ENCODE results near the gene AMOTL1.

The AMOTL1 gene, protein sequence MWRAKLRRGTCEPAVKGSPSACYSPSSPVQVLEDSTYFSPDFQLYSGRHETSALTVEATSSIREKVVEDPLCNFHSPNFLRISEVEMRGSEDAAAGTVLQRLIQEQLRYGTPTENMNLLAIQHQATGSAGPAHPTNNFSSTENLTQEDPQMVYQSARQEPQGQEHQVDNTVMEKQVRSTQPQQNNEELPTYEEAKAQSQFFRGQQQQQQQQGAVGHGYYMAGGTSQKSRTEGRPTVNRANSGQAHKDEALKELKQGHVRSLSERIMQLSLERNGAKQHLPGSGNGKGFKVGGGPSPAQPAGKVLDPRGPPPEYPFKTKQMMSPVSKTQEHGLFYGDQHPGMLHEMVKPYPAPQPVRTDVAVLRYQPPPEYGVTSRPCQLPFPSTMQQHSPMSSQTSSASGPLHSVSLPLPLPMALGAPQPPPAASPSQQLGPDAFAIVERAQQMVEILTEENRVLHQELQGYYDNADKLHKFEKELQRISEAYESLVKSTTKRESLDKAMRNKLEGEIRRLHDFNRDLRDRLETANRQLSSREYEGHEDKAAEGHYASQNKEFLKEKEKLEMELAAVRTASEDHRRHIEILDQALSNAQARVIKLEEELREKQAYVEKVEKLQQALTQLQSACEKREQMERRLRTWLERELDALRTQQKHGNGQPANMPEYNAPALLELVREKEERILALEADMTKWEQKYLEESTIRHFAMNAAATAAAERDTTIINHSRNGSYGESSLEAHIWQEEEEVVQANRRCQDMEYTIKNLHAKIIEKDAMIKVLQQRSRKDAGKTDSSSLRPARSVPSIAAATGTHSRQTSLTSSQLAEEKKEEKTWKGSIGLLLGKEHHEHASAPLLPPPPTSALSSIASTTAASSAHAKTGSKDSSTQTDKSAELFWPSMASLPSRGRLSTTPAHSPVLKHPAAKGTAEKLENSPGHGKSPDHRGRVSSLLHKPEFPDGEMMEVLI

DNA sequence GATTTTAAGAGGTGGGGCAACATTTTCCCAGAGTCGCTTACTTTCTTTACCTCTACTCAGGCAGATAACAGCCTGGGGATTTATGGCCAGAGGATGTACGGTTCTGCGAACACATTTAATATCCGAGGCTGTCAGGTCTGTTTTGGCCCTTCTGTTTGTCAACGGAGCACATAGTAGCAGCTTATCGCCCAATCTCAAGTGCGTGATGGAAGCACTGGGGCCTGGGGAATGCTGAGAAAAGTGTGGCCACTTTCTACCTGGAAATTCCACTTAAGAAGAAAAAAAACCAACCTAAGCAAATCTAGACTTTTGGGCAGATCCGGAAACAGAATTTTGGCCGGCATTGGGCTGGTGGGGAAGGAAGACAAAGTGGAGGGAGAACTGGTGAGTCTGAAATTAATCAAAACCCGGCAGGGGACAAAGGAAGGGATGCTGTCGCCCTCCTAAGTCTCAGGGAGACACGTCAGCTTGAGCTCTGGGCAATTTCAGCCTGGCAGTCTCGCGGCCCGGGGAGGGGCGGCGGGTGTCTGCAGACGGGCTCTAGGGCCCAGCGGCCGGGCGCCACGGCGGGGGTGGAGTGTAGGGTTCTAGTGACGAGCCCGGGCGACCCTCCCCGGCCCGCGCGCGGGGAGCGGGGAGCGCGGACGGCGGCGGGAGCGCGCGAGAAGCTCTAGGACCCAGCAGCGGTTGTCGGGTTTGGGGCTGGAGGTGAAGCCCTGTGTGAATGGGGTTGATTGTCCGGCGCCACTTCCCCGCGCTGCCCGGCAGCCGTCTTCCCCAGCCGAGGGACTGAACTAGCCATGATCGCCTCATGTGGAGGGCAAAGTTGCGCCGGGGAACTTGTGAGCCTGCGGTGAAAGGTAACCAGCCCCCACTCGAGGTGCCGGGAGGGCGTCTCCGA is at the start of gene AMOTL1:
Gene AMOTL1, plus strand, starts transcription at position 656 of the 901 bp plus-strand sequence. Its CDS starts 156 bp downstream, at position 812.
- DNase-seq, result peak; percentile 52

DNA sequence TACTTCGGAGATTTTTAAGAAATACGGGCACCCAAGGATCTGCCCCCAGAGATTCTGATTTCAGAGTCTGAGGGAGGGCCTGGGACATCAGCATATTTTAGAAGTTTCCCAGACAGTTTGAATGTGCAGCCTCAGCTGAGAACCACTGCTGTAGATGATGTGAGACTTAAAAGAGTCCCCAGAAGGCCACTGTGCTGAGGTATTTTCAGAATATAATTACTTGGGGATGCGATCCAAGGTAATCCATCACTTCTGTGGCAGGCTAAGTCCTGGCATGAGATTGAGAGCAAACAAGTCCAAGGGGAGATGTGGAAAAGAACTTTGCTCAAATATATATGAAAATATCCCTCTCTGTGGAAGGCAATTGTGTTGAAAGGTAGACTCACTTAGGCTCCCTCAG is 48.3 kb upstream of the AMOTL1 start:
- DNase-seq, result no peak

DNA sequence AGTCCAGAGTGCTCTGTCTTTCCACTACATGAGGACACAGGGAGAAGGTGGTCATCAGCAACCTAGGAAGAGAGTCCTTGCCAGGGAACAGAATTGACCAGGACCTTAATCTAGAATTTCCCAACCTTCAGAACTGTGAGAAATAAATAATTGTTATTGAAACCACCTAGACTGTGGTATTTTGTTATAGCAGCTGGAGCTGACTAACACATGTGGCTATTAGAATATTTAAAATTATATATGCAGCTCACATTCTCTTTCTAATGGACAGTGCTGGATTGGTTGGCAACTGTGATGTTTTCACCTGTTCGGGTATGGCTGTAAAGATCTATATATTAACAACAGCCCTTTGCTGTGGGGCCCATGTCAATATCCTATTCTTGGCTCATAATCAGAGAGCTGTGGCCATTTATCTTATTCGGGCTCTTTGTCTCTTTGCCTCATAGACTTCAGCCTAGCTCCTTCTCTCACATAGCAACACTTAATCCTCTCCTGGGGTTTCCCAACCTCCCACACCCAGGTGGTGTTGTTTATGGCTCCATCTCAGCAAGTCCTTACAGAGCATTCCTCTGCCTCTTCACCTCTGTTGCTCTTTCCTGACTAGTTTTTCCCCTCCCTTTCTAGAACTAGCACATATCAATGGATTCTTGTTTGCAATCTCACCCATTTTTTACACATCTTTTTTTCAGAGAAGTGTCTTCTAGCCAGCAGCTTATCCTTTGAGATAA is 46.4 kb upstream of the AMOTL1 start:
- no peak for DNase-seq

DNA sequence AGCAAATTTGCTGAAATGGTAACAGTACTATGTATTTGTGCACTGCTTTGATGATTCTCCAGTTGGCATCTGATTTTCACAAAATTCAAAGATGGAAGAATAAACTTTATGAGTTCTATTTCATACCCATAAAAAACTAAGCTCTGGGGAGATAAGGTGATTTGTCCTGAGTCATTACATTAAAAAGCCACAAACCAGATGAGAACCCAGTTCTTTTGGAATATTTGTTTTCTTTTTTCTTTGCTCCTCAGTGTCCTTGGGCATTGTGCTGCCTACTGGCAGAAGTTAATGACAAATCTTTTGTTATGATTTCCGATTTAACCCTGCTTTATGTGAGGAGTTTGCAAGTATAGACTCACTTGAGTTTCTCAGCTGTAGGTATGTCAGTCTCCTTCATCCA is 45.4 kb upstream of the AMOTL1 start:
- no peak for DNase-seq

DNA sequence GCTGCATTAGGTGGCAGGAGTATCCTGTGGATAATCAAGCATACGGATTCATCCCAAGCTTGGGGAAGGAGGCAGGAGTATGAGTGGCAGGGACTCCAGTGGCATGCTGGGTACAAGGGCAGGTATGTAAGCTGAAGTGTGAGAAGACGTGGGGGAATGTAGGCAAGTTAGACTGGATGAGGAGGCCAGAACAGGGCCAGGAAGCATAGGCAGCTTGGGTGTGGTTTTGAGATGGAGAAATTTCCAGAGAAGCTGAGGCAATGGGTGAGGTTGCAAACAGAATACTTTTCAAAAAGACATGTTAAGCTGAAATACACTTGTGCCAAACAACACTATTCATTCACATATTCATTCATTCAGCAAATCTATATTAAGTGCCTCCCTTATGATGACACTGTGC is 43.1 kb upstream of the AMOTL1 start:
- no peak for DNase-seq

DNA sequence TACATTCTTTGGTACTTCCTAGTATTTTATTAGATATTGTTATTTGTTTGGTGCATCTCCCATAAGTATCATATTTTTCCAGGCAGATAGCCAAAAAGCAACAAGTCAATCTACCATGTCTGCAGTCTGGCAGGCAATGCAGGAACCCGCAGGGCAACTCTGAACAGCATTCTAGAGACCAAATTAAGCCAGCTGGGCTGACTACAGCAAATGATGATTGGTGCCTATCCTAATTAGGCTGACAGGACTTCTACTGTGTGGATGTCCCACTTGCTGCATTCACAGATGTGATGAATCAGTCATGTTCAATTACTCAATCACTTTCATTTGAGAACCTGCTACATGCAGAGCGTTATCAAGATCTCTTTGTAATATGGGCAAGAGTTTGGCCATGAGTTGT is 40.3 kb upstream of the AMOTL1 start:
- no peak for DNase-seq

DNA sequence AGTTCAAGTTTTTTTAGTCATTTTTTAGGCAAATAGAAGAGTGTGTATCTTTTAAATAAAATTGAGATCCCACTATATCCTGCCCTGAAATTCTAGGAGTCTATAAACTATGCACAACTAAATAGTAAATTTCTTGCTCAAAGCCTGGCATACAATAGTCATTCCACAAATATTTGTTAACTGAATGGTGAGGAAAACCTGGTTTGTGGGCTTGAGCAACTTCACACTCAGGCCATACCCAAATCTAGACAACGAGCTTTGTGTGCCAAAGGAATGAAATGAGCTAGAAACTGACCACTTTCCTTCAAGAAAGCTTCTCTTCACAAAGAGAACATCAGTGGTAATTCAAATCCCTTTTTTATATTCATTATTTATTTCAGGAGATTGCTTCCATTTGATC is 39.6 kb upstream of the AMOTL1 start:
- no peak for DNase-seq

DNA sequence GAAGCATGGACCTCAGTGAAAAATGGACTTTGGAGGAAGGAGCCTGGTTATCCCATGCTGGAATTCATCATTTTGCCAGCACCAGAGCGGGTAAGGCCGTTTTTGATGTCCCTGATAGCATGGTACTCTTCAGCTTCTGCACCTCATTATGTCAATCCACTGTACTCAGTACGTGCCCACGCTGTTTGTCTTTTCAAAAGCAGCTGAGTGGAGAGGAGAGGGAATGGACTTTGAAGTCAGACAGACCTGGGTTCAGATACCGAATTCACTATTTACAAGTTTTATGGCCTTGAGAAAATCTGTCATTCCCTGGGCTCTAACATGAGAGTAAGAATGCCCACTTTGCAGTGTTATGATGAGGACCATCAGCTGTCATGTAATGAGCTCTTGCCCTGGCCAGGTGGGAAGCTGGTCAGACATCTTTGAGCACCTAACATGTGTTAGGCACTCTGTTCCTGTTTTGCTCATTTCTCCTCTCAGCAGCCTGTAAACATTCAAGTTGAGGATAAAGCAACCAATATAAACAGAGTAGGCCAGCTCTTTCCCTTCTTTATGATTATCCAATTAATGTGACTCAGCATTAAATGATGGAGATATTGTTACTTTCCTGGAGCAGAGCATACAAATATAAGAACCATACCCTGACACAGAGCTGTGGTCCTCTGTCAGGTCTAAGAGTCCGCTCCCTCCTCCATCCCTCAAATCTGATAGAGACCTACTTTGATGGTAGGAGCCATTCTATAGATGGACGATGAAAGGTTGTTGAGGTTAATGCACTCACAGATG is 39.0 kb upstream of the AMOTL1 start:
- DNase-seq, result no peak

DNA sequence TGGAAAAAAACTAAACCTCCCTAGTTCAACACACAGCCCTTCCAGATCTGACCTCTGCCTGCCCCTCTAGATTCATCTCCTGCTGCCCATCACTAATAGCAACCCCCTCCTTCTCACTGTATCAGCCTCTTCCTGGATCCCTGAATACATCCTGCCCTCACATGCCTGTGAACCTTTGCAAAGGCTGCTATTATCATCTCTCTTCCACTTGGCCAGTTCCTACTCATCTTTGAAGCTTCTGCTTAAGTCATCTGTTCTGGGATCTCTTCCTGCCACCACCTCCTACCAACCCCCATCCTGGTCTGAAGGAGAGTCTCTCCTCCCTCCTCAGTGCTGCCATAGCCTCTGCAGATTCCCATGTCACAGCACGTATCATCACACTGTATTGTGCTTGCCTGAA is 38.0 kb upstream of the AMOTL1 start:
- no peak for DNase-seq

DNA sequence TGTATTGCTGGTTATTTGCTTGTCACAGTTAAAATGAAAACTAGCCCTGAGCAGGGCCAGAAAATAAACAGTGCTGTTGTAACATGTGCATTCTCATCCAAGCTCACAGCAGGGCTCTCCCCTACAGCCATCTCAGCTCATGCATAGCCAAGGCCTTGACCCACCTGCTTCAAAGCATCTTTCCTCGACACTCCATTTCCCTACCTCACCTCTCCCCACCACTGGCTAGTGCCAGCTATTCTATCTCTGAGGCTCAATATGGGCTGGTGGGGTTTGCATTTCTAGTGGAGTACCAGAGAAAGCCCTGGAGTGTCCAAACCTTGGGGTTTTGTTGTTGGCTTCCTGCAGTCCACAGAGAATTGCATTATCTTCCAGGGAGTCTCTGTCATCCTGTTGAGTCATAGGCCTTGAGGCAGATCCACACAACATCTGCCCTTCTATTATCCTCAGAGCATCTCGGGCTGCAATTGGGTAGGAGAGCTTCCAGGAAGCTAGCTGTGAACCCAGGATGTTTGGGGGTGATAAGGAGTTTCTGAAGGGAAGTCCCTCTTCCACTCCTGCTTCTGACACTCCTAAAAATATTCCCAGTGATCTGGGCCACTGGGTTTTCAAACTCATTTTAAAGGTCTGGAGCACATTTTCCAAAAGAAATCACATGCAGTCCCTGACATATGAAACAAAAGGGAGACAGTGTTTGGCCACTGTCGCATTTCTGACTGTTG is 36.1 kb upstream of the AMOTL1 start:
- DNase-seq, result no peak

DNA sequence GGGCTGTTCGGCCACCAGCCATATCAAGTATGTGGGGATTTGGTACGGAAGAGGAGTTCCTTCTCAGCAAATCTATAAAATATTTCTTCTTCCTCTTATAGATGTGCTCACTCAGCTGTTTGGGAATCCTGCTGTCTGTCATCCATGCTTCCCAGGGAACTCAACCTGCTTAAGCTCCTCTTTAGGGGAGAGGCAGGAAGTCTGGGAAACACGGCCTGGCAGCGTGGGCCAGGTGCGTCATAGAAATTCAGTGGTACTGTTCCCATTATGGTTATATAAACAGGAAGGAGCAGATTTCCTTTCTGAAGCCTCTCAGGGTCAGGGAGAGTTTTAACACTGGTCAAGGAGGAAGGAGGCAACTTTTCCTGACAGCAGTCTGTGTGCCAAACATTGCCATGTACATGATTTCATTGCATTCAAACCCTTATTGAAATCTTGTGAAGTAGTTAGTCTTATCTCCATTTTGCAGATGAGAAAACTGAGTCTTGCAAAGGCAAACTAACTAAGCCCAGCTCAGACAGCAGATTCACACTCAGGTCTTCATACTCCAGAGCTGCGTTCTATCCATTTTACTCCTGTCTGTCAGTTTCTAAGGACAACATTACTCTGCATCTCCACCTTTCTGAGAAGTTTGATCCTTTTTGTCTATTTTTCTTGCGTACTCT is 35.4 kb upstream of the AMOTL1 start:
- DNase-seq, result no peak

DNA sequence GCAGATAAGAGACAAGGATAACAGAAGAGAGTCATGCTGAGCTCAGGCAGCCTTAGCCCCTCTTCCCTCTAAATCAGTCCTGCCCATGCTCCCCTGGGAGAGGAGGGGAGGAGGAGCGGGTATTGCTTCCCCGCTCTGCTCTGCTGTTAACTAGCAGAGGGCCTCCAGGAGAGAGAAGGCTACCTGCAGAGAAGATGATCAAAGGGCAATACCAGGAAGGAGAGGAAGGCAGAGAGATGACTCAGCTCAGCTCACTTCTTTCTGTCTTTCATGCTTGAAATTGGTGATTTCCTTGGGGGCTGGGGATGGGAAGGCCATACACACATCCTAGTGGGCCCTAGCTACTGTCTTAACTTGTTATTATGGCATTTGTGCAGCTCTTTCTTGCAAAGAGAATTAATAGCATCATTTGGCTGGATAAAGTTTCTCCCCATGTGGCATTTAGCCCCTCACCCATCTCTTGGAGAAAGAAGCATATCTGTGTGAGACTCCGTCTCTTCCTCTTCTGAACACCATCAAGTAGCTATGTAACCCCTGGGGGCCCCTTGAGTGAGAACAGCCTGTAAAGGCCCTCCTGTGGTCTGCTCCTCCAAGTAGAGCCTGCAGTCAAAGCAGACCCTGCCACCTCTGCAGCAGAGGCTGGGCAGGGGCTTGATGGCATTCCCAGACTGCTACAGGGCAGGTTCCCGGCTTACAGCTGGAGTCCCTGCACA is 33.4 kb upstream of the AMOTL1 start:
- no peak for DNase-seq

DNA sequence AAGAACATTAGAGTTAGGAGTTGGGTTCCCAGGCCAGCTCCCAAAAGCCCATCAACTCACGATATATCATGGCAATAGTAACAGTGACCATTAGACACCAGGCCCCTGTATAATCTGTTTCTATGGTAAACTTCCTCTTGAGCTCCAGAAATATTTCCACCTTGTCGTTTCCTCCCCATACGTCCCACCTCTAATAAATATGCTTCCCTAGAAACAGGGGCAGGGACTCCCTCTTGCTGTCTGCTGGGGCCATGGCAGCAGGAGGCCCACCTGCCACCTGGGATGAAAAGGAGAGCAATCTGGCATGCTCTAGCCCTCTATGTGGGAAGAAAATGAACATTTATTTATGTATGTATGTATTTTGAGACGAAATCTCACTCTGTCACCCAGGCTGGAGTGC is 32.2 kb upstream of the AMOTL1 start:
- DNase-seq, result no peak

DNA sequence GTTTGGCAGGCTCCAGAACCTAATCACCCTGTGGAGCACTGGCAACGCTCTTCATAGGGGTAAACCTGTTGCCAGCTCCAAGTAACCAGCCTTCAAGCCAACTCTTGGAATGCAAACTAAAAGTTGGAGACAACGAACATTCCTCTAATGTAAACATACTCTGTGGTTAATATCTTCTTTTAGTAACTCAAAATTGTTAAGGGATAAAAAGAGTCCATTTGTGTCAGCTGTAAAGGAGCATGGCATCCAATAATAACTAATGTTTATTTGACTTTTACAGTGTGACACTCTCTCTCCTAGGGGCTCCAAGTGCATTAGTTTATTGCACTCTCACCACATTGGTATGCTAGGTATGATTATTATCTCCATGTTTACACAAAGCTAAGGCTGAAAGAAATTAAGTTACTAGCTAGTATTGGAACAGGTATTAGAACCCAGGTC is 31.0 kb upstream of the AMOTL1 start:
- DNase-seq, result no peak

DNA sequence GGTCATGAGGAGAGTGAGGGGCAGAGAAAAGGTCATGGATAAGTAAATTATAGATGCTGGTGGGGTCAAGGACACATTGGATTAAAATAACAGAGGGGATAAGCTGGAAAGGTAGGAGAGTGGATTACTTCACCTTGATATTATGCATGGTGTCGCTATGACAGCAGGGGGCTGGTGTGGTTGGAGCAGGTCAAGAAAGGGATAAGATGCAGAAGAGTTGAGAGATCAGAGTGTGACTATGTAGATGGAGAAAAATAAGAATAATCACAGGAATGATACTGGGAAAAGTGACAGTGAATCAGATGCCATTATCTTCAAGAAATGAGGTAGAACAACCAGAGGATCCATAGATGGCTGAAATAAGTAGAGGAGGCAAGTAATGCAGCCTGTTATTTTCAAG is 29.4 kb upstream of the AMOTL1 start:
- no peak for DNase-seq

DNA sequence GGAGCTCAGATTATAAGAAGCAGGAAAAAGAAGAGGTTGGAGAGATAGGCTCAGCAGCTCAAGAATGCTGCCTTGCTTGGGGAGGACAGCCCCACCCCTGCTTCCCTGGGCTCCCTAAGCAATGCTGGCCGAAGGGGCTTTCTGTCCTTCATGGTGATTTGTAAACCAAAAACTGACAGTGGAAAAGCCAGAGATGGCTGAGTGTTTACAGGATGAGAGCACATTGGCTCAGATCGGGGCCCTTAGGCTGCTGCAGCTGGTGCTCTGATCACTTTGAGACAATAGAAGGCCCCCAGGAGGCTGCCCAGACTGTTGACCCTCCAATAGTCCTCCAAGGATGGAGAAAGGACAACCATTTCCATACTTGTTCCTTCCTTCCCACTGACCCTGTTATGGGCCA is 28.8 kb upstream of the AMOTL1 start:
- no peak for DNase-seq

DNA sequence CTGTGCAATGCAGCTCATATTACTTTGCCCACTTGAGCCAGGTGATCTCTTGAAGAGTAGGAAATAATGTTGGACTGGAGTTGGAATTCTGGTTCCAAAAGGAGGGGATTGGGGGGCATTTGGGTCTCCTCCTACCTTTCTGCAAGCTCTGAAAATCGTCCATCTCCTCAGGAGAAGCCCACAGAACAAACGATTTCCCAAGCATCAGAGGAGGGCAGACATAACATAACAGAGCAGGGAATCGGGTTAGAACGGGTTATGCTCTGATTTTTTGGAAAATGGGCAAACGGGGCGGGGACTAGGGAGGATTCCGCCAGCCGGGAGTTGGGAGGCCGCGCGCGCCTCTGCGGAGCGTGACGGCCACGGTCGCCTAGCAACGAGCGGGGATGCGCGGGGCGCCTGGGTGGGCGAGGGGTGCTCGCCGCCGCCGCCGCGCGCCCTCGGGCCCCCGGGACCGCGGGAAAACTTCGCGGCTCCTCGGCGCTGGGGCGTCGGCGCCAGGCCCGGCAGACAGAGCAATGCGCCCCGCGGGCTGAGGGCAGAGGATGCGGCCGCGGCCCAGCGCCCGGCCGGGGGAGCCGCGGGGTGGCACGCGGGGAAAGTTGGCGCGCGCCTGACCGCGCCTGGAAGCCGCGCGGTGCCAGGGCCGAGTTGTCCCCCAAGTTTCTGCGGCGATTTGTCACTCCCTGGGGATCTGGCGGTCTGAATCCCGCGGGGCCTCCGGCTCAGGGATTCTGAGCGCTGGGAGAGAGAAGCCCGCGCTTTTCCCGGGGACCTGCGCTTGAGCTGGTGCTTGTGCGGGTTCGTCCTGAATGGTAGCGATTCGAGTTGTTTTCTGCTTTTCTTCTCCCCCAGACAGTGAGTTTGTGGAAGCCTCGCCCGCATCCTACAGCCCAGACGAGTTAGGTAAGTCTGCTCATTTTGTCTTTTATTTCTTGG is 27.8 kb upstream of the AMOTL1 start:
- DNase-seq, result peak; percentile 16

DNA sequence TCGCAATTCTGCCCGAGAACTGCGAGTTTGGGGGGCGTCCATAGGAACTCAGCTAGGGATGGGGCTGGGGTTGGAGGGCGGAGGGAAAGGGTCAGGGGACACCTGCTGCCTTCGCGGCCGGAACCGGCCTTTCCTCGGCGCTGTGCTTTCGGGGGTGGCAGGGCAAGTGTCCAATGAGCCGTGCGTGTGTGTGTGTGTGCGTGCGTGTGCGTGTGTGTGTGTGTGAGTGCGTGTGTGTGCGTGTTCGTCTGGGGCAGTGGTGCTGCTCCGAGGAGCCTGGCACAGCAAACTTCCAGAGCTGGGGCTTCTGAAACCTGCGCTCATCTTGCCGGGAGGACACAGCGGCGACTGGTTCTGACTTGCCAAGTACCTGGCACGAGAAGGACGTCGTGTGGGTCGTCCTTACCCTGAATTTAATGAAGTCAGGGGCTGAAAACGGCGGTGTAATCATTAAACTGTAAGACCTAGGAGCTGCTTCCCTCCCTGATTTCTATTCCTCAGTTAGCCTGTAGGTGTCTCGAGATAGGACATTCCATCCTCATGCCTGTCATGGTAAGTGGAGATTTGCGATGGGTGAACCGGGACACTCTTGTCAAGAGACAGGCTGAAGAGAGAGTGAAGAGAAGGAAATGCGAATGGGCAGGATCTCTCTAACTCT is 27.0 kb upstream of the AMOTL1 start:
- peak; percentile 17 for DNase-seq
